Measurements from ENCODE around the gene EIF4G1. TPM values are rescaled to one million over a fixed set of nuclear protein-coding genes. Genes with fewer than 3 reads are reported as not detected.

Gene EIF4G1
- polyA plus RNA-seq, 1 donor from 2014 or later: 66.9 TPM

- TF ChIP-seq TAF1 (IDR thresholded peaks at IDR 0.05; ENCODE audit: low read depth): no peak
- TF ChIP-seq MXI1 (conservative IDR thresholded peaks at IDR 0.05; ENCODE audit: poor library complexity, severe bottlenecking): no peak
- TF ChIP-seq REST (IDR thresholded peaks at IDR 0.05; ENCODE audit: borderline replicate concordance): no peak
- TF ChIP-seq EZH2 (IDR thresholded peaks at IDR 0.05; ENCODE audit: borderline replicate concordance, insufficient read depth, low read length, poor library complexity, severe bottlenecking): no peak
- no peak for TF ChIP-seq EP300 (conservative IDR thresholded peaks at IDR 0.05; ENCODE audit: poor library complexity, severe bottlenecking)
- no peak for TF ChIP-seq RAD21 (conservative IDR thresholded peaks at IDR 0.05)
- TF ChIP-seq SMC3 (conservative IDR thresholded peaks at IDR 0.05; ENCODE audit: poor library complexity): no peak
- no peak for TF ChIP-seq POLR2AphosphoS5 (IDR thresholded peaks at IDR 0.05)
- TF ChIP-seq CTCF (IDR thresholded peaks at IDR 0.05; ENCODE audit: poor library complexity, severe bottlenecking): no peak
- no peaks in the 10 kb centered on the region for H4K20me1 ChIP-seq (ENCODE audit: insufficient read depth)
- H3F3A ChIP-seq (ENCODE audit: insufficient read depth, low read length, poor library complexity, severe bottlenecking): no peaks in the 10 kb centered on the region
- H3K4me2 ChIP-seq (ENCODE audit: low read length): no peak overlapping the region
- no peaks in the 10 kb centered on the region for H3K27me3 ChIP-seq (ENCODE audit: insufficient read depth, low read depth, low read length)
- H3K4me3 ChIP-seq (ENCODE audit: low read length): no peak overlapping the region
- H3K79me2 ChIP-seq (replicated peaks; ENCODE audit: insufficient read depth, low read length): no peaks in the 10 kb centered on the region
- H2AFZ ChIP-seq (ENCODE audit: low read depth, low read length): no peak overlapping the region
- H3K9me3 ChIP-seq (ENCODE audit: low read length): no peaks in the 10 kb centered on the region
- H3K36me3 ChIP-seq (ENCODE audit: insufficient read depth, low read length): no peaks in the 10 kb centered on the region
- H3K27ac ChIP-seq (ENCODE audit: low read length): no peak overlapping the region
- H3K9me2 ChIP-seq (ENCODE audit: insufficient read depth, low read length): no peaks in the 10 kb centered on the region
- H3K9ac ChIP-seq (ENCODE audit: low read length): no peak overlapping the region
Measured at GRCh38 chr3:184307915-184308314, 6.5 kb upstream of the EIF4G1 start.

- H3K9me3 ChIP-seq (ENCODE audit: low read length): no peaks in the 10 kb centered on the region
- no peaks in the 10 kb centered on the region for H3K36me3 ChIP-seq (ENCODE audit: insufficient read depth, low read length)
- H3K4me2 ChIP-seq (ENCODE audit: low read length): no peak overlapping the region
- H3F3A ChIP-seq (ENCODE audit: insufficient read depth, low read length, poor library complexity, severe bottlenecking): no peaks in the 10 kb centered on the region
- H2AFZ ChIP-seq (ENCODE audit: low read depth, low read length): no peak overlapping the region
- TF ChIP-seq SMC3 (conservative IDR thresholded peaks at IDR 0.05; ENCODE audit: poor library complexity) (no peak), CTCF (IDR thresholded peaks at IDR 0.05; ENCODE audit: poor library complexity, severe bottlenecking) (no peak), MXI1 (conservative IDR thresholded peaks at IDR 0.05; ENCODE audit: poor library complexity, severe bottlenecking) (no peak), POLR2AphosphoS5 (IDR thresholded peaks at IDR 0.05) (no peak), EZH2 (IDR thresholded peaks at IDR 0.05; ENCODE audit: borderline replicate concordance, insufficient read depth, low read length, poor library complexity, severe bottlenecking) (no peak), REST (IDR thresholded peaks at IDR 0.05; ENCODE audit: borderline replicate concordance) (no peak), TAF1 (IDR thresholded peaks at IDR 0.05; ENCODE audit: low read depth) (no peak), RAD21 (conservative IDR thresholded peaks at IDR 0.05) (no peak), EP300 (conservative IDR thresholded peaks at IDR 0.05; ENCODE audit: poor library complexity, severe bottlenecking) (no peak)
- H3K27me3 ChIP-seq (ENCODE audit: insufficient read depth, low read depth, low read length): no peaks in the 10 kb centered on the region
- H3K4me3 ChIP-seq (ENCODE audit: low read length): no peak overlapping the region
- H4K20me1 ChIP-seq (ENCODE audit: insufficient read depth): no peaks in the 10 kb centered on the region
- H3K9ac ChIP-seq (ENCODE audit: low read length): no peak overlapping the region
- H3K27ac ChIP-seq (ENCODE audit: low read length): no peak overlapping the region
- no peaks in the 10 kb centered on the region for H3K79me2 ChIP-seq (replicated peaks; ENCODE audit: insufficient read depth, low read length)
- no peaks in the 10 kb centered on the region for H3K9me2 ChIP-seq (ENCODE audit: insufficient read depth, low read length)
Measured at GRCh38 chr3:184308744-184309143, 5.7 kb upstream of the EIF4G1 start.

Measured in neural cell (in vitro differentiated cells).